Immature natural killer cell (primary cell): ENCODE measurements around the gene STUM. TPM values are rescaled to one million over a fixed set of nuclear protein-coding genes. Genes with fewer than 3 reads are reported as not detected.

ENCODE experiments used
- DNase-seq, 3 donors: peaks; one replicate each; pipeline ENCODE4 v3.0.0; 2022; ENCODE audit warnings: mixed read lengths in 1 of 3
- H3K27ac Mint-ChIP-seq, 6 donors: one replicate each; pipeline ENCODE4 v1.8.0; 2020; ENCODE audit warnings: mixed read lengths in 6 of 6, mild to moderate bottlenecking in 5 of 6, inconsistent platforms in 4 of 6, moderate library complexity in 3 of 6
- H3K27me3 Mint-ChIP-seq, 3 donors: one replicate each; pipeline ENCODE4 v1.8.0; 2020 to 2021; ENCODE audit warnings: low read depth in 3 of 3, mild to moderate bottlenecking in 3 of 3, mixed read lengths in 3 of 3, moderate library complexity in 3 of 3, inconsistent platforms in 1 of 3
- H3K36me3 Mint-ChIP-seq, 3 donors: one replicate each; pipeline ENCODE4 v1.8.0; 2020; ENCODE audit warnings: mixed read lengths in 3 of 3, inconsistent platforms in 2 of 3, mild to moderate bottlenecking in 2 of 3
- H3K4me1 Mint-ChIP-seq, 2 donors: one replicate each; pipeline ENCODE4 v1.8.0; 2020; ENCODE audit warnings: inconsistent platforms in 2 of 2, mild to moderate bottlenecking in 2 of 2, mixed read lengths in 2 of 2, moderate library complexity in 1 of 2
- H3K4me3 Mint-ChIP-seq, 5 donors: one replicate each; pipeline ENCODE4 v1.8.0; 2020; ENCODE audit warnings: mild to moderate bottlenecking in 5 of 5, mixed read lengths in 5 of 5, inconsistent platforms in 3 of 5, moderate library complexity in 3 of 5
- H3K9me3 Mint-ChIP-seq, 6 donors: one replicate each; pipeline ENCODE4 v1.8.0; 2020; ENCODE audit warnings: mild to moderate bottlenecking in 6 of 6, mixed read lengths in 6 of 6, inconsistent platforms in 4 of 6, moderate library complexity in 3 of 6
- polyA plus RNA-seq, 3 donors: library from polyadenylated mRNA; unstranded; fragments of 300-500 nt; fragmentation: Illumina TruSeq; gene quantifications; one replicate each; pipeline ENCODE4 v1.2.3, GENCODE V29; 2021

Gene STUM
- polyA plus RNA-seq, 3 donors from 2014 or later = not detected

DNA sequence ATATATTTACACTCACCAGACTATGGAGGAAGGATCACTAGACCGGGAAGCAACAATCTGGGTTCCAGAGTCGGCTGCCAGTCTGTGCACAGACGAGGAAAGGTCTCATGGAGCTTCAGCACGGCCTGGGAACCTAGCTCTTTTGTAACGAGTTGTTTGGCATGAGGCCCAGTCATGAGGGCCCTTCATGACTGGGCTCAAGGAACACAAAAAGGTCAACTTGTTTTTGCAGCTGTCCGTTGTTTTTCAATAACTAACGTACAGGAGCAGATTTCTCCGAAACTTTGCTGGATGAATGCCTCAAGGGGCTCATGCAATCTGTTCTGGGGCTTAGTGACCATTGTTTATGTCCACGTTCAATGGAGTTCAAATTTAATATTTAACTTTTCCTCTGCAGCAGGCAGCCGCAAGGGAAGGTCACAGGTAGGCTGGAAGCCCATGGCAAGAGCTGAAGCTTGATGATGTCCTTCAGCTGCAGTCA lies 5.9 kb upstream of the STUM start:
- Mint-ChIP-seq H3K27me3 (peaks cover 3 to 14% (median 5%) of the 10 kb centered on the region in 3 donors), H3K9me3 (no peaks in the 10 kb centered on the region), H3K4me1 (no peaks in the 10 kb centered on the region), H3K36me3 (no peaks in the 10 kb centered on the region), H3K4me3 (no peak overlapping the region), H3K27ac (no peak overlapping the region)
- DNase-seq = no peak

DNA sequence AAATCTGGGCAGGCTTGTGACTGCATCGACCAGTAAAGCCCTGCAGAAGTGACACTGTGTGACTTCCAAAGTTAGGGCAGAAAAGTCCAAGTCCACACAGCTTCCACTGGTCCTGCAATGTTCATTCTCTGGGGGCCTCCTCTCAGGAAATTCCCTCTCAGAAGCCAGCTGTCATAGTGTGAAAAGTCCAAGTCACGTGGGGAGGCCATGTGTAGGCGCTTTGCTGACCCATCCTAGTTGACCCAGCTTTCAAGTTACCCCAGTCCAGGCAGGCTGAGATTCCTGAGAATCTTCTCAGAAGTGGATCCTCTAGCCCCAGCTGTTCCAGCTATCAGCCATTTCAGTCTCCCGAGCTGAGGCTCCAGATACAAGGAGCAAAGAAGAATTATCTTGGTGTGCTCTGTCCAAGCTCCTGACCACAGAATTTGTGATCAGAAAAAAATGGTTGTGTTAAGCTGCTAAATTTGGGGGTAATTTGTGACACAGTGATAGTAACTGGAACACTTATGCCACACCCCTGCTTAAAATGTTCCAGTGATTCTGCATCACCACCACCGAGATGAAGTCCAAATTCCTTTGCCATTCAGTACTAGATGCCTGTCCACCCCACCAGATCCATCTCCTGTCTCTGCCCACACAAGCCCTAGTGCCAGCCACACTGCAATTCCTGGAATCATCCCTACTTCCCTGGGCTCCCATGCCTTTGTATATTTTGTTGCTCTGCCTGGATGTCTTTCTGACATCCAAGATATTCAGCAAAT lies 2.5 kb upstream of the STUM start:
- H3K9me3 Mint-ChIP-seq = peaks cover 0 to 4% (median 0%) of the 10 kb centered on the region in 6 donors
- no peak overlapping the region for H3K27ac Mint-ChIP-seq
- no peaks in the 10 kb centered on the region for H3K36me3 Mint-ChIP-seq
- no peak for DNase-seq
- H3K4me1 Mint-ChIP-seq = peaks cover 13 to 15% of the 10 kb centered on the region in 2 donors
- H3K27me3 Mint-ChIP-seq = peaks cover 11 to 16% (median 15%) of the 10 kb centered on the region in 3 donors
- H3K4me3 Mint-ChIP-seq = no peak overlapping the region

DNA sequence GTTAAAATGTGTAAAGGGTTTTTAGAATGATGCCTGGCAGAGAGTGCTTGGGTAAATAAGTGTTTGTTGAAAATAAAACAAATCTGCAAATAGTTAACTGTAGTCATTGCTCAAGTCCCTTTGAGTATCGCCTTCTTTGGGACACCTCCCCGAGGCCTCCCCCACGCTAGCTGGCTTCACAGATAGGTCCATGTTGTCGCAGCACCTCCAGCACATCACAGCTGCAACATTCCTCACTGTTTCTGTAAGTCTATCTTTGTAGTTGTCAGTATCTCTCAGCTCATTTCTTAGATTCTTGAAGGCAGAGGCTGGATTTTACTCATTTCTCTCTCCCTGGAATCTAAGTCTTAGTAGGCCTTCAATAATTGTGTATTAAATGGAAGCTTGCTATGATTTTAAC lies 1.6 kb upstream of the STUM start:
- Mint-ChIP-seq H3K9me3 (peaks cover 0 to 4% (median 0%) of the 10 kb centered on the region in 6 donors), H3K27ac (no peak overlapping the region), H3K36me3 (no peaks in the 10 kb centered on the region), H3K27me3 (peaks cover 17 to 22% (median 18%) of the 10 kb centered on the region in 3 donors), H3K4me1 (peaks cover 13 to 15% of the 10 kb centered on the region in 2 donors), H3K4me3 (no peak overlapping the region)
- no peak for DNase-seq

- Mint-ChIP-seq H3K27me3 (peaks cover 17 to 26% (median 22%) of the 10 kb centered on the region in 3 donors), H3K9me3 (peaks cover 0 to 4% (median 0%) of the 10 kb centered on the region in 6 donors), H3K4me3 (peak overlapping the region in 3 of 5 donors; percentile 38 to 53 (median 44)), H3K36me3 (peaks cover 0 to 4% (median 0%) of the 10 kb centered on the region in 3 donors), H3K4me1 (peaks cover 13 to 15% of the 10 kb centered on the region in 2 donors), H3K27ac (no peak overlapping the region)
- DNase-seq = peak; percentile 25 to 39 (median 36)
These were observed 791 bp upstream of the STUM start for GRCh38 chr1:226547754-226548191.

DNA sequence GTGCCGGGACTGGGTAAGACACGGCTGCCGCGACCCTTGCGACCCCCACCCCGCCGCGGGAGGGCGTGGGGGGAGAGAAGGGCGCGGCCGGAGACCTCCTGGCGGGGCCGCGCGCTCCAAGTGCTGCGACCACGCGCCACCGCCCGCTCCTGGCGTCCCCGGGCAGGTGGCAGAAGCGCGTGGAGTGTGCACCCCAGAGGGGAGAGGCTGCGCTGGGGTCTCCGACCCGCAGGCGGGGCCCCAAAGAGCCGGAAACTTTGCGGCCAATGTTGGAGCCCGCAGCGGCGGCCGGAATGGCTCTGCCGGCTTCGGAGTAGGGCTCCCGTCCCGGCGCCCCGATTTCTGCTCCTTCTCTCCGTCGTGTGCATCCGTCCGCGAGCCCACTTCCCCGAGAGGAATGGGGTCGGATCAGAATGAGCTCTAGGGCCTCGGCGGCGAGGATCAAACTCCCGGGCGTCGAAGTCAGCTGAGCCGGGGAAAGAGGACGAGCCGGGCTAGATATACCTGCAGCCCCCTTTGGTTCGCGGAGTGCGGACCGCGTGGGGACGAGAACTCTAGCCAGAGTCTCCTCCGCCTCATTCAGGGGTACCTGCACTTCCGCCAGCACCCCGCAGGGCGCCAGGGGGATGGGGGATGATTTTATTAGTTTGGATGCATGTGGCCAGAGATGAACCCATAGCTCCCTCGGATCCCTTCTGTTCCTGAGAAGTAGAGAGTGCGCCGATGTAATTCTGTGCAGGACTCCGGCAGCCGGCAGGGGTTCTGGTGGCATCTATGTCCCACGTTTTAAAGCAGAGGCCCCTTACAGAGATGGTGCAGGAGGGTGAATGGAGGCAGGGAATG lies 751 bp downstream of the STUM start:
- DNase-seq = peak in 1 of 3 donors; percentile 8
- peaks cover 17 to 28% (median 27%) of the 10 kb centered on the region in 3 donors for H3K27me3 Mint-ChIP-seq
- peak overlapping the region; percentile 50 to 72 (median 64) for H3K4me3 Mint-ChIP-seq
- peaks cover 13 to 15% of the 10 kb centered on the region in 2 donors for H3K4me1 Mint-ChIP-seq
- H3K36me3 Mint-ChIP-seq = peaks cover 0 to 4% (median 0%) of the 10 kb centered on the region in 3 donors
- peaks cover 0 to 4% (median 0%) of the 10 kb centered on the region in 6 donors for H3K9me3 Mint-ChIP-seq
- H3K27ac Mint-ChIP-seq = no peak overlapping the region

DNA sequence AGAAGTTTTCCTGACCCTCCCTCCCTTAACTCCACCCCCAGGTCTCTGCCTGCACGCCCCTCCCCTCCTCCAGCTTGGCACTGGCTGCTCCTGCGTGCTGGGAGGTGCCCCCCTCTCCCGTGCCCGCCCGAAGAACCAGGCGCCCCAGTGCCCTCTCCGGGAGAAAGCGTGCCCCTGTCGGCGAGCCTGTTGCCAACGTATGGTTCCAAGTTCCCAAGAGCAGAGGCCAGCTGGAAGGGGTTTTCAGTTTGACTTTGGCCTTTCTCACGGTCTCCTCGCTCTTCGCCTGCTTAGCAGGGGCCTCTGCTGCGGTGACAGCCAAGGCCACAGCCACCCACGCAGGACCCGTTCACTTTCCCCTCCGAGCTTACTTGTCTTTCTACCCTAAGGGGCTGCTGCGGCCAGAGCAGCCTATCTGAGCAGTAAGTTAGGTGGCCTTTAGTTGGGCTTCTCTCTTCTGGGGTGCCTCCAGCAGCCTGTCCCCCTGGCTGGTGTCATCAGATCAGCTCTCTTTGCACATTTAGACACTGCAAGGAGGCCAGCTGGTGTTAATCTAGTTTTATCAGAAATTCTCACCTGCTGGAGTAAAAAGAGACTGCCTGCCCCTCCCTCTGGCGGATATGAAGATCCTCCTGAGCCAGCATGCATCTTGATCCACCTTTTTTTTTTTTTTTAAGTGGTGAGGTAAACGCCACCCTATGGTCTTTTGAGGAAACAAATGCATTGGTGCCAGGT lies 1.5 kb downstream of the STUM start:
- peaks cover 13 to 15% of the 10 kb centered on the region in 2 donors for H3K4me1 Mint-ChIP-seq
- peaks cover 15 to 30% (median 25%) of the 10 kb centered on the region in 3 donors for H3K27me3 Mint-ChIP-seq
- no peak overlapping the region for H3K27ac Mint-ChIP-seq
- DNase-seq = no peak
- H3K4me3 Mint-ChIP-seq = peak overlapping the region; percentile 64 to 77 (median 73)
- peaks cover 0 to 4% (median 0%) of the 10 kb centered on the region in 3 donors for H3K36me3 Mint-ChIP-seq
- peaks cover 0 to 4% (median 0%) of the 10 kb centered on the region in 6 donors for H3K9me3 Mint-ChIP-seq

DNA sequence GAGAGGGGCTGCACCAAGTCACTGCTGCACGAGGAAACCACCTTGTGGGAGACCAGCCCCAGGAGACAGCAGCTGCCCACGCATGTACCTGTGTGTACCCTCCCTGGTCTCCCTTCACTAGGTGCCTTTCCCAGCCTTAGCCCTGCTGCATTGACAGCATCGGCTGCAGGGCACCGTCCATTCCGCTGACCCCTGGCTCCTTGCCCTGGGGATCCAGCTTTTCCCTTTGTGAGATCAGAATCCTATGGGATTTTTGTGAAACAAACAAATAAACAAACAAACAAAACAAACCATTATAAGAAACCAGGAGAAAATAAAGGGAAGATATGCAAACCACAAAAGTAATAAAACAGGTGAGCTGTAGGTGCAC lies 2.1 kb downstream of the STUM start:
- H3K36me3 Mint-ChIP-seq = peaks cover 0 to 4% (median 0%) of the 10 kb centered on the region in 3 donors
- peaks cover 12 to 28% (median 25%) of the 10 kb centered on the region in 3 donors for H3K27me3 Mint-ChIP-seq
- peaks cover 13 to 15% of the 10 kb centered on the region in 2 donors for H3K4me1 Mint-ChIP-seq
- no peak for DNase-seq
- H3K9me3 Mint-ChIP-seq = peaks cover 0 to 4% (median 0%) of the 10 kb centered on the region in 6 donors
- H3K27ac Mint-ChIP-seq = no peak overlapping the region
- peak overlapping the region in 1 of 5 donors; percentile 75 for H3K4me3 Mint-ChIP-seq

DNA sequence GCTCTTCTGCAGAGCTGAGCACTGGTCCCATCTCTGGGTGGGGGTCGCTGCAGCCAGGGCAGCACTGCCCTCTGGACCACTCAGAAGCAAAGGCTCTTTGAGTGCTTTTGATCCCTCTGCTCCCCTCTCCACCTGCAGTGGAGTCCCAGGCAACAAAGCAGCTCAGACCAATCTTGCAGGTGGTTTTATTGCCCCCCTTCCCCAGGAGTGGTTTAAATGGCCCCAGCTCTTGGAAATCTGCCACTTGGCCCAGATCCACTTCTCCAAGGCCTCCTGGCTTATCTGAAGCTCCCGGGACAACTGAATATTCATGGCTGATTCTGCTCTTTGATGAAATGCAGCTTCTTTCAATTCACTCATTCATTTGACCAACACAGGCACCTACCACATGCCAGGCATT lies 2.7 kb downstream of the STUM start:
- no peak for DNase-seq
- Mint-ChIP-seq H3K27me3 (peaks cover 11 to 28% (median 25%) of the 10 kb centered on the region in 3 donors), H3K4me3 (no peak overlapping the region), H3K4me1 (peaks cover 13 to 15% of the 10 kb centered on the region in 2 donors), H3K27ac (no peak overlapping the region), H3K9me3 (peaks cover 0 to 4% (median 0%) of the 10 kb centered on the region in 6 donors), H3K36me3 (peaks cover 0 to 4% (median 0%) of the 10 kb centered on the region in 3 donors)

- peaks cover 13 to 15% of the 10 kb centered on the region in 2 donors for H3K4me1 Mint-ChIP-seq
- no peak overlapping the region for H3K4me3 Mint-ChIP-seq
- peaks cover 0 to 4% (median 0%) of the 10 kb centered on the region in 3 donors for H3K36me3 Mint-ChIP-seq
- H3K27ac Mint-ChIP-seq = no peak overlapping the region
- peaks cover 0 to 5% (median 0%) of the 10 kb centered on the region in 6 donors for H3K9me3 Mint-ChIP-seq
- no peak for DNase-seq
- peaks cover 7 to 28% (median 25%) of the 10 kb centered on the region in 3 donors for H3K27me3 Mint-ChIP-seq
These were observed 3.5 kb downstream of the STUM start for GRCh38 chr1:226552061-226552460.

DNA sequence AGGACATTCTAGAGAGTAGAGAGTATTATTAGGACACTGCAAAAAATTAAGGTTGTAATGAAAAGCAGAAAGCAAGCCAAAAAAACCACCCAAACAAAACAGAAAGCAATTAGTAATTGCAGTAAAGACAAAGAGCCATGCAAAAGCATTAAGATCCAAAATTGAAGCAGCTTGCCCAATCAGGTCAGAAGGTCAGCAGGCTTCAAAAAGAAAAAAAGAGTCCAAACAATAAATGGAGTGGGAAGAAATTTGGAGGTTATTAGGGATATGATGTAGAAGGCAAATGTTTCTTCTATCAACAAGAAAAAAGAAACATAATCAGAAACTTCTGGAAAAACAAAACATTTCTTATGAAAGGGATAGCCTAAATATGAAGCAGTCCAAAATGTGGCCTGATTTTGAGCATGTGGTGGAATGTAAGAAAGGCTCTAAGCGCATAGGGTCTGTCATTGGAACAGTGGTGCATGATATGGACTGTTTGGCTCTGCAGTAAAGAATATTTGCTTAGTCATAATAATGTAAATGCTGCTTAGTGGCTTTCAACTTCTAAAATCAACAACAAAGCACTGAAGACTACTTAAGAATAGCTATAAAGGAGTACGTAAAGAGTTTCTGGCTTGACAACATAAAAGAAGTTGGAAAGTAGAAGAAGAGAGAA lies 4.8 kb downstream of the STUM start:
- H3K27ac Mint-ChIP-seq = no peak overlapping the region
- H3K4me3 Mint-ChIP-seq = no peak overlapping the region
- H3K27me3 Mint-ChIP-seq = peaks cover 7 to 25% (median 25%) of the 10 kb centered on the region in 3 donors

GRCh38 chr1:226553924-226554282 lies 5.3 kb downstream of the STUM start:
- peaks cover 7 to 25% (median 25%) of the 10 kb centered on the region in 3 donors for H3K27me3 Mint-ChIP-seq
- H3K9me3 Mint-ChIP-seq = peaks cover 0 to 6% (median 0%) of the 10 kb centered on the region in 6 donors
- no peak overlapping the region for H3K4me3 Mint-ChIP-seq
- H3K27ac Mint-ChIP-seq = no peak overlapping the region
- peaks cover 10 to 13% of the 10 kb centered on the region in 2 donors for H3K4me1 Mint-ChIP-seq
- DNase-seq = no peak
- peaks cover 0 to 4% (median 0%) of the 10 kb centered on the region in 3 donors for H3K36me3 Mint-ChIP-seq

More for the DNA sequence above, 4.8 kb downstream of the STUM start:
- Mint-ChIP-seq H3K4me1 (peaks cover 11 to 13% of the 10 kb centered on the region in 2 donors), H3K36me3 (peaks cover 0 to 4% (median 0%) of the 10 kb centered on the region in 3 donors), H3K9me3 (peaks cover 0 to 6% (median 0%) of the 10 kb centered on the region in 6 donors)
- no peak for DNase-seq

DNA sequence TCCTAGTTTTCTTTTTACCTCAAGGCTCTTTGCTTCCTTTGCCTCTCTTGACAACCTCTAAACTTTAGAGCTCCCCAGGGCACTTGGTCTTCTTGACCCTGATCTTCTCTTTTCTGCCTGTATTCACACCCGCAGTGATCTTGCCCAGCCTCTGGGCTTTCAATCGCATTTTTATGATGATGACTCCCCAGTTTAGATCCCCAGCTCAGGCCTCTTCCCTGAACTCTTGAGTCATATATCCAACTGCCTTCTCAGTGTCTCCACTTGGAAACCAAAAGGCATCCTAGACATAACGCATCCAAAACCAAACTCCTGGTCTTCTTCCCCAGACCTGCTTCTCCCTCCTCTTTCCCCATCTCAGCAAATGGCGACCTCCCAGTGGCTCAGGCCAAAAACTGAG lies 6.5 kb downstream of the STUM start:
- H3K27ac Mint-ChIP-seq = no peak overlapping the region

More for the DNA sequence above, 6.5 kb downstream of the STUM start:
- no peak for DNase-seq
- H3K9me3 Mint-ChIP-seq = peaks cover 0 to 6% (median 0%) of the 10 kb centered on the region in 6 donors
- H3K4me1 Mint-ChIP-seq = peaks cover 3 to 4% of the 10 kb centered on the region in 2 donors
- H3K4me3 Mint-ChIP-seq = no peak overlapping the region
- H3K36me3 Mint-ChIP-seq = peaks cover 0 to 4% (median 0%) of the 10 kb centered on the region in 3 donors
- peaks cover 5 to 25% (median 20%) of the 10 kb centered on the region in 3 donors for H3K27me3 Mint-ChIP-seq
